ENCODE data around the gene OCA2.

Gene OCA2

DNA sequence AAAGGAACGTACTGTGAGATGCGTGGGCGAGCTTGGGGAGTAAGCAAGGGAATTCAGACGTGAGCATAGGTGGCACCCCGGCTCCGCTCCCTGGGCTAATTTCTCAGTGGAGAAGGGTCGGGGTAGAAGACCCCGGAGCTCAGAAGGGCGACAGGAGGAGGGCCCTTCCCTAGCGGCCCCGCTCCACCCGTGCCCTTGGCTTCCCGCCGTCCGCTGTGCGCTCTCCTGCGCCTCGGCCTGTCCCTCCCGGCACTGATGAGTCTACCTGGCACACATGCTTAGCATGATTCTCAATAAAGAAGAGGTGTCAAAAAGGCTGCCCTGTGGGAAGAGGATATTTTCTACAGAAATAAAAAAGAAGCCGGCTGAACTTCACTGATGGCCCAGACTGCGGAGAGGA is 292.7 kb downstream of the OCA2 start:
- DNase-seq: no peak

DNA sequence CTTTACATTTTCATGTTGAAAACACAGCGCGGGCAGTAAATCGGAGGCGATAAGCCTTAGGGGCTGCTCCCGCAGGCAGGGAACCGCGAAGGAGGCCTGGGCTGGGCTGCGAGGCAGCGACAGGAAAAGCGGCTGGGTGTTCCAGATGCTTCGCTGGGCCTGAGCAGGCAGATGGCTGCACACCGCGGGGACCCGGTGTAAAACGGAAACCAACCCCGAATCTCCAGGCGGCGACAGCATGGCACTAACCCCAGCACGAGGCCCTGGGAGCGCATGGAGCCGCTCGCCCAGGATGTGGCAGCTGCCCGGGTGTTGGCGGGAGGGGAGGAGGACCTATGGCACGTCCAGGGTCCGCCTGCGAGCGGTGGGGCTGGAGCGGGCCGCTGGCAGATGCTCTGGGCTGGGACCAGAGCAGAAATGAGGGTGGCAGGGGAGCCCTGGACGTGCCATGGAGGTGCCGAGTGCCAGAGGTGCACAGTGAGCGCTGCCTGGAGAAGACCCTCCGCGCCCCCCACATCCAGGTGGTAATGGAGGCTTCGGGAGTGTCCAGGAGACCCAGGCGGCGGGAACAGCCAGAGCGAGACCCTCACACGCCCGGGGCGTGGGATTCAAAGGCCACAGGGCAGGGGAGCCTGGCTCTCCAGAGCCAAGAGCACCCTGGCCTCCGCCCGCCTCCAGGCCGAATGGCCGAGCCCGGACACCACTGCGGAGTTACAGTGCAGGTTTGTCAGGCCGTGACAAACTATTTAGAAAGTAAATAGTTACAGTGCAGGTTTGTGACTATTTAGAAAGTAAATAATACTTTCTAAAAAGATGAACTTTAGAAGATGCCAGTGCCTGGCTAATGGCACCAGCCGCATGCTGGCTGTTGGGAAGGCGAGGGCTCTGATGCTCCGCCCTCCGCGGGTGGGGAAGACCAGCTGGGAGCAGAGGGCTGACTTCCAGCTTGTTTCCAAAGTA is 293.6 kb downstream of the OCA2 start:
- no peak for DNase-seq

DNA sequence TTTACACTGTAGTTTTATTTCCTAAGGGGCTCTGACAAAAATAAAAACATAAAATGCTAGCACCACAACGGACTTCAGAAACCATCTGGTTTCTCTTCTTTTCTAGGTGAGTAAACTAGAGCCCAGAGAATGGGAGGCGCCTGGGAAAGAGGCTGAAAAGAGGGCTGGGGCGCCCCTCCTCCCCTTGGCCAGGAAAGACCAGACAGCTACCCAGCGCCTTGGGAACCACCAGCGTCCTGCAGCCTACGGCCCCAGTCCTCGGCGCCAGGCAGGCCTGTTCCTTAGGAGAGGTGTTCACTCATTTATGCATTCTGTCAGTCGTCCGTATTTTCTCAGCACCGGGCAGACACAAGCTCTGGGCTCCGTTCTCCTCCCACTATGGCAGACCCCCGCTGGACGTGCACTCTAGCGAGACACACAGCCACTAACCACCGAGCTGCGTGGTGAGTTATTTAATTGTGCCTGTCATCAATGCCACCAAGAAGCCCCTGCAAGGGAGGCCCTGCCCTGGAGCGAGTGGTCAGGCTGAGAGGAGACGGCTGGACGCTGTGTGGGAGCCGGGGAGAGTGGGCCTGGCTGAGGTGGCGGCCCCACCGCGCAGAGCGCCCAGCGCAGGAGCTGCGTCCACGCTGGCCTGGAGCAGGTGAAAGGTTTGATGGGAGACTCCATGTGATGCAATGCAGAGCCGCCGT is 294.4 kb downstream of the OCA2 start:
- no peak for DNase-seq

DNA sequence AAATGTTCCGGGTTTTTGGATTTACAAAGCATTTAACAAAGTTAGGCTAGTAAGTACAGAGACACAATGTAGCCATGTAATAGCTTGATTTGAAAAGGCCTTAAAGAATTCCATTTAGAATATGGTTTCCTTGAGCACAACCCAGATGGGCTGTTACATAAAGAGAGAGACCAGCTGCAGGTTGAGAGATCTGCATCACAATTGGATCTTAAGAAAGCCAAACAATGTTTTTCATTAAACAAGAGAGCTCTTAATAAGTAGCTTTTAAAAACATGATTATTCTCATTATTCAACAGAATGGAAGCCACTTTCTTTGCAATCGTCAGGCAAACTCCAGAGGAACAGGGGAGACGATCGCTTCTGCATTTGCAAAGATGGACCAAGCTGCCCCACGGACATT is 300.3 kb downstream of the OCA2 start:
- no peak for DNase-seq

DNA sequence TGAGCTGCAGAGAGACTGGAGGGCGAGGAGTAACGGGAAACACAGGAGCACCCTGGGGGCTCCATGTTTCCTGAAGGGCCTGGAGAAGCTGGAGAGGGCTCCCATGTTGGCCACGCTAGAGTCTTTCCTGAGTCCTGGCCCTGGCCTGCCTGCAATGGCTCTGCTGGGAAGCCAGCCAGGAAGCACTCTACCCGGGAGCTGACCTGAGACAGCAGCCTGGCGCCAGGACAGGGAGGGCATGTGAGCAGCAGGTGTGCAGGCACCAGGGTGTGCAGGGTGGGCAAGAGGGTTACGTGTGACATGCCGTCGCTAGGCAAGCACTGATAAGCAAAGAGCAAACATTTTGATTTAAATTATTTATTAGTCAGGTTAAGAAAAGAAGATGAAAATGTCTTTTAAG is 301.4 kb downstream of the OCA2 start:
- no peak for DNase-seq

DNA sequence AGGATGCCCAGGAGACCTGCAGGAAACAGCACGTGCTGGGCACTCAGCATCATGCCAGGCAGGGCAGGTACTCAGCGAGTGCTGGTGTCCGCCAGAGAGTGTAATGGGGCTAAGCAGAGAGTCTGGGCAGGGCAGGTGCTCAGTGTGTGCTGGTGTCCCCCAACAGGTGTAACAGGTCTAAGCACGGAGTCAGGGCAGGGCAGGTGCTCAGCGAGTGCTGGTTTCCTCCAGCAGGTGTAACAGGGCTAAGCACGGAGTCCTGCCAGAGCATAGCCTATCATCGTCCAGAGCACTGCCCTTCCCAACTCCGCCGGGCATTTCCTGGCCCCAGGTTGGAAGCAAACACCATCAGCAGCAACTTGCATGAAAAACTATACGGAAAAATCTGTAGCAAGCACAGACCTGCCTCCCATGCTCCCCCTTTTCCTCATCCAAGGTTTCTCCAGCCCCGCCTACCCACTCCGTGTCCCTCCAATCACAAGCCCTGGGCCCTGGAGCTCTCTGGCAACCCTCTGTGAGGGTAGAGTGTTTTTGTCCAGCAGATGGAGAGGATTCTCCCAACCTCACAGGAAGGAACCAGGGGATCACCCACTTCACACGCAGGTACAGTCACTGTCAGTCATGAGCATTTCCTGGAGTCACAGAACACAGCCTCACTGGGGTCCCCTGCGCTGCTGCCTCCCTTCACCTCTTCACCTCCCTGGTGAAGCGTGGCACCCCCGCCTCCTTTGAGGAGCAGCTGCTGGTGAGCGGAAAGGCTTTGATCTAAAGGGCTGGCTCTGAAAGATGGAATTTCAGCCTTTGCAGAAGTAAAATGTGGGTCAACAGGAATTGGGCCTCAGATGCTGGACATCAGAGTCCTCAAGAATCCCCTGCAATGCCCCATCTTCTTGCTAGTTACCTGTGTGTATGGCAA is 302.5 kb downstream of the OCA2 start:
- no peak for DNase-seq

DNA sequence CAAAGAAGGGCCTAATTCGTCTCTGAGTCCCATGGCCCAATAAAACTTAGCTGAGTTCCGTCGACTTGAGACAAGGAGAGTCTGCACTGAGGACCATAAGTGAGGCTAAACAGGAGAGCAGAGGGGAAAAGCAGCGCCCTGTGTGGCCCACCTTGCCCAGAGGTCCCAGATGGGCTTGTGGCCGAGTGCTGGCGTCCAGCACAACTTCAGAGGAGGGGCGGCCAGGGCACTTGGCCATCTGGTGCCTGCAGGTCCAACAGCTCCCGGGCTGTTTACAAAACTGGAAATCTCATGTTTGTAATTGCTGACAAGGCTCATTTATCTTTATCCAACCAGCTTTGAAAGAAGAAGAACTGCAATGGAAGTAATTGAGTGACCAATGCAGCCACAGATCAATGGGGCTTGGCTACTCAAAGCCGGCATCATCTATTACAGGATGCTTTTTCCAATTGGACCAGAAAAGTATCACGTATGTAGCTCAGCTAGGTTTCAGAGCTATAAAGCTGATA is 306.3 kb downstream of the OCA2 start:
- no peak for DNase-seq

DNA sequence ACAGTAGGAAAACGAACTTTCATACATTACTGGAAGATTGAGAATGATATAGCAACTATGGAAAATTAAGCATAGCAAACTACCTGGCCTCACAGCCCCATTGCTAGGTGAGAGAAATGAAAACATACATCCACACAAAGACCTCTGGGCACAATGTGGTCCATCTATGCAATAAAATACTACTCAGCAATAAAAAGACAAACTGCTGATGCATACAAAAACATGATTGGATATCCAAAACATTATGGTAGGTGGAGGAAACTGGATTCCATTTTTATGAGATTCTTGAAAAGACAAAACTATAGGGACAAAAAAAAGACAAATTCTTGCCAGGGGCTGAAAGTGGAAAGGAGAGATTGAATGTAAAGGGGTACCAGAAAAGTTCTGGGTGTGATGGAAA is 308.8 kb downstream of the OCA2 start:
- DNase-seq: no peak

DNA sequence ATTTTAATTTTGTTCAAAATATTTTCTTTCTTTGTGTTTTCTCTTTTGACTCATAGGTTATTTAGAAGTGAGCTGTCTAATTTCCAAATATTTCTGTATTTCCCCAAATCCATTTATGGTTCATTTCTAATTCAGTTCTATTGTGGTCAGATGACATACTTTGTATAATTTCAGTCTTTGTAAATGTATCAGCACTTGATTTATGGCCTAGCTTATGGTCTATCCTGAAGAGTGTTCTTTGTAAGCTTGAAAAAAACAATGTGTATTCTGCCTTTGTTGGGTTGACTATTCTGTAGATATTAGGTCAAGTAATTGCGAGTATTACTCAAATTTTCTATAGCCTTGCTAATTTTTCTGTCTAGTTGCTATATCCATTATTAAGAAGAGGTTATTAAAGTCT is 311.2 kb downstream of the OCA2 start:
- DNase-seq: no peak

DNA sequence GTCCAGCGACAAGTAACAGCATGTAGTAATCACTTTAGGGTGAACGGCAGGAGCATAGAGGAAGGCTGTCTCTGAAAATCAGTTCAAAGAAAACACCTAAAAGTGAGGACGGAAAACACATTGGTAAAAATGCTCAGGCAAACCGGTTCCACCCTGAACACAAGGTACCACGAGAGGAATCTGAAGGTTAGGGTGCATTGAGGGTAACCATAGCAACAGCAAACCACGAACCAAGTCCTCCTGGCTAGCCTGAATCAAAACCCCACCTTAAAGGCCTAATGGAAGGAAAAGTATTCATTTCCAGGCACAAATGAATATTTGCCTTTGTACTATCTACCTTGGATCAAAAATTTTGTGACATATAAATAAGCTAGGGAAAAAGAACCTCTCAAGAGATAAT is 315.0 kb downstream of the OCA2 start:
- no peak for DNase-seq

DNA sequence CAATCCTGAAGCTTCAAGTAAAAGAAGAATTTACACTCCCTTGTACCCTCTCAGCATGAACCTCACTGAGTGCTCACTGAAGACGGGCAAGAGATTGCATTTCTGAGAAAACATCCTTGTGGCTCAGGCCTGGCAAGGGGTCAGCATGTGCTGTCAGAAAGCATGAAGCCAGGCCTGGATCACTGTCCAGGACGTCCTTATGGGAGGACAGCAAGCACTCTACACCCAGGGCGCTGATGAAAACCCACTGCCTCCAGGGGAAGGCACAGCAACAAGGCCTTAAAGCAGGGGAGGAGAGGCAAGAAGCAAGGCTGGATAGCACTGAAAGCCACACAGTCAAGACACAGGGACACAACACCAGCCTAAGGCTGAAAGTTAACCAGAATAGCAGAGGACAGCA is 315.4 kb downstream of the OCA2 start:
- no peak for DNase-seq

DNA sequence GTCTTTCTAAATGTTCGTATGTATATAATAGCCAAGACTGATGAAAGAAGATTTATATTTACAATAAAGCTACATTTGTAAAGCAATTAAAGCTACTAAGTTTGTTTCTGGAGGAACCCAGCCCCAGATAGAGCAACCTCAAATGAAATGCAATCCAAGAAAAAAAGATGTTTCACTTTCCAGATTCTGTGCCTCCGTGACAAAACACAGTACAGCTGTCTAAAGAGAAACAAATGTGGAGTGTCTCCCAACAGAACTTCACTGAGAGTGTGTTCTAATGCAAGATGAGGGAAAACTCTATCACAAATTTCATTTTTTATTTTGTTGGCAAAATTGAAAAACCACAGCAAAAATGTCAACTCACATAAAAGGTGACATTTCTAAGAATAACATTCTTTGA is 317.0 kb downstream of the OCA2 start:
- no peak for DNase-seq

DNA sequence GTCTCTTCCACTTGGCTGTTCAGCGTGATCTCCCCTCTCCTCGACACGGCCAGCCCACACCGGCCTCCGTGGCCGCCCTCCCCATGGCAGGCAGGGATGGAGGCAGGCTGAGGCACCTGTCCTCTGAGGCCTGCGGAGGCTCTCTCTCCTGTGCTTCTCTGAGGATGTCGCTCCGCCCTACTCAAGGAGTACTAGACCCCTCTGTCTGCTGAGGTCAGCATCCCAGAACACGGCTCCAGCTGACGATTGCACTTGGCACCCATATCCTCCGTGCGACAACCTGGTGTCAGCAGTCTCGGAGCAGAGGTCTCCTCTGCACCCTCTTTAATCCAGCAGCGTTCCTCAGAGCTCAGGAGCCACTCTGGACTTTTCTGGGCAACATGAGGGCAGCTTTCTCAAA is 322.6 kb downstream of the OCA2 start:
- no peak for DNase-seq

DNA sequence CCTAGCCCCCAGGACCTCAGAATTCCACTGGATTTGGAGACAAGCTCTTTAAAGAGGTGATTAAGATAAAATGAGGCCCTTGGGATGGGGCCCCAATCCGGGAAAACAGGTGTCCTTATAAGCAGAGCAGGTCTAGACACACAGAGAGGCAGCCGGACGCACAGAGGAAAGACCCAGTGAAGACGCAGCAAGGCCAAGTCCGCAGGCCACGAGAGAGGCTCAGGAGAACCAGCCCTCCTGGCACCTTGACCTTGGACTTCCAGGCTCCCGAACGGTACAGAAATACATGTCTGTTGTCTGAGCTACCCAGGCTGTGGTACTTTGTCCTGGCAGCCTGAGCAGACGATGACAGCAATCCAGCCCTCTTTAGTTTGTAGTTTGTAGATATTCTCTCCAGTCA is 324.5 kb downstream of the OCA2 start:
- no peak for DNase-seq

DNA sequence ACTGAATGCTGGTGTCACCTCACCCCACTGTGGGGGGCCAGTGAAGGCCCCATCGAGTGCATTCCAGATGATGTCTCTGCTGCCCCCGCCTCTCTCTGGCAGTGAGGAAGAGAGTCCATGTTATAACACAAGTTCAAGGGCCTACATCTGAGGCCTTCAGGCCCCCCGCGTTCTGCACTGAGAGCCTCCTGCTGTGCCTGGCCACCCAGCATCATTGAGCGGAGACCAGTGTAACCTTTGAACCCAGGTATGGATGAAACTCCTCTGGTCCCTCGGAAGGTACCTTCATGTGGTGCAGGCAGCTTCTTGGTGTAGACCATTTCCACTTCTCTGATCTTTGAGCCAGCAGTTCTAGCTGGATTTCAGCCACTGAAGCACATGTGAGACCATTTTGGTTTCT is 324.9 kb downstream of the OCA2 start:
- no peak for DNase-seq

DNA sequence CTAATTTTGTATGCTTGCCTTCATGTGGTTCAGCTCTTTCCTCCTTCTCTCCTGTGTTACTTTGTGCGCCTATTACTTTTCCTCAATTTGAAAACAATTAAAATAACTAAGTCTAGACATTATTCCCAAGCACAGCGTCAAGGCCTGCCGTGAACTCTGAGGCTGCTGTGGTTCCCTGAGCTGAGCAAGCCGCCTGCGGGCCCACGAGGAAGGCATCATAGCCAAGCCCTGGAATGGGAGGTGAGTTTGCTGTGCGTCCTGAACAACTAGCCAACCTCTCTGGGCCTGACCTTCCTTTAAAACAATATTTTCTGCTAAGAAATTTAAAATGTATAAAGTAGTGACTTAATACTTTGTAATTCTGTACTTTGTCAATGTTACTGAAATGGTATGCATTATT is 327.2 kb downstream of the OCA2 start:
- no peak for DNase-seq

DNA sequence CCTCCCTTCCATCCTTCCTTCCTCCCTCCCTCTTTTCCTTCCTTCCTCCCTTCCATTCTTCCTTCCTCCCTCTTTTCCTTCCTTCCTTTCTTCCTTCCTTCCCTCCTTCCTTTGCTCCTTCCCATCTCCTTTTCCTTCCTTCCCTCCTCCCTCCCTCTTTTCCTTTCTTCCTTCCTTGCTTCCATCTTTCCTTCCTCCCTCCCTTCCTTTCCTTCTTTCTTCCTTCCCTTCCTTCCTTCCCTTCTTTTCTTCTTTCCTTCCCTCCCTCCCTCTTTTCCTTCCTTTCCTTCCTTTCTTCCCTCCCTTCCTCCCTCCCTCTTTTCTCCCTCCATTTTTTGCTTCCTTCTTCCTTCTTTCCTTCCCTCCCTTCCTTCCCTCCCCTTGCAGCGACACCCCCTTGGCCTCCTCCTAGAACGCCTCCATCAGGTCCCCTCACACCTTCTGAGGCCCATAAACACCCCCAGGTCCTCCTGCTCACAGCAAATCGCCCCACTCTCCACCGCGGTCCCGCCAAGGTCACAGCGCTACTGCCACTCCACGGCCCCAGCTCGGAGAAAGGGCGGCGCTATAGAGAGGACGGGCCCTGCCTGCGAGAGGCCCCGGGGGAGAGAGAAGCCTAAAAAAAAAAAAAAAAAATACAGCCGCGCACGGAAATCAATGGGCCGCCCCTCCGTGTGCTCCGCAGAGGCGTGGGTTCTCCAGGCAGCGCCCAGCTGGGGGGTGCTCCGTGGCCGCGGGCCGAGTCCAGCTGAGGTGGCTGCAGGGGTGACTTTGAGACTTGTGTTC is 328.2 kb downstream of the OCA2 start:
- DNase-seq: no peak

DNA sequence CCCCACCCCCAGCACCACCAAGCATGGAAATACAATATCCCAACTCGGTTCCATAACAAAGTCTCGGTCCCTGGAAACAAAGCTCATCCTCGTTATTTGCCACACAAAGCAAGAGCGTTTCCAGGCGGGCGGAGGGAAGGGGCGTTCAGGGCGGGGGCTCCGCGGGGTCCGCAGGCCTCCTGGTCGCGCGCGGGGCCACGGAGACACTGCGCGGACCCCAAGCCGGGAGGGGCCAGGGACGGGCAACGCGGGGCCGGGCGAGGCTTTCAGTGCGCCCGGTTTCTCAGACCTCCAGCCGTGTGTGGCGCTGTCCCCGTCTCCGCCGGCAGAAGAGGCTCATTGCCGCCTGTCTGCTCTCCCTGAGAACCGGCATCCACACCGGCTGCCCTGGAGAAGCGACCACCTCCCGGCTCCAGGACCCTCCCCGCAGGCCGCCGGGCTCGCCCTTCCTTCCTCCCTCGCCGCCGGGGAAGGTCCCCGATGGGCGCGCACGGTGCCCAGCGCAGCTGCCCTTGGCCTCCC is 329.0 kb downstream of the OCA2 start:
- DNase-seq: no peak

DNA sequence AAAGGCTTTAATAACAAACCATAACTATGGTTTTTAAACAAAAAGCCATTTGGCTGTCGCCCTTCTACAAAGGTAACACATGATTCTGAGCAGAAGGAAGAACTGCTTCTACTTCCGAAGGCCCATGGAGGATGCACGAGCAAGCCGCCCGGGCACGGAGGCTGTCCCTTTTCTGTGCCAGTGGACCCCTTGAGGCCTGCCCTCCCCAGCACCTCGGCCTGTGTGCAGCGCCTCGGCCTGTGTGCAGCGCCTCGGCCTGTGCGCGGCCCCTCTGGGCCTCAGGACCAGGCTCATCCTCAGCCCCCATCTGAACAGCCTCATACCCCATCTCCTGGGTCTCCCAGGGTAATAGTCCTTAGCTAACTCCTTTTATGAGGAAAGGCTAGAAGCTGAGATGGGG is 329.5 kb downstream of the OCA2 start:
- no peak for DNase-seq

DNA sequence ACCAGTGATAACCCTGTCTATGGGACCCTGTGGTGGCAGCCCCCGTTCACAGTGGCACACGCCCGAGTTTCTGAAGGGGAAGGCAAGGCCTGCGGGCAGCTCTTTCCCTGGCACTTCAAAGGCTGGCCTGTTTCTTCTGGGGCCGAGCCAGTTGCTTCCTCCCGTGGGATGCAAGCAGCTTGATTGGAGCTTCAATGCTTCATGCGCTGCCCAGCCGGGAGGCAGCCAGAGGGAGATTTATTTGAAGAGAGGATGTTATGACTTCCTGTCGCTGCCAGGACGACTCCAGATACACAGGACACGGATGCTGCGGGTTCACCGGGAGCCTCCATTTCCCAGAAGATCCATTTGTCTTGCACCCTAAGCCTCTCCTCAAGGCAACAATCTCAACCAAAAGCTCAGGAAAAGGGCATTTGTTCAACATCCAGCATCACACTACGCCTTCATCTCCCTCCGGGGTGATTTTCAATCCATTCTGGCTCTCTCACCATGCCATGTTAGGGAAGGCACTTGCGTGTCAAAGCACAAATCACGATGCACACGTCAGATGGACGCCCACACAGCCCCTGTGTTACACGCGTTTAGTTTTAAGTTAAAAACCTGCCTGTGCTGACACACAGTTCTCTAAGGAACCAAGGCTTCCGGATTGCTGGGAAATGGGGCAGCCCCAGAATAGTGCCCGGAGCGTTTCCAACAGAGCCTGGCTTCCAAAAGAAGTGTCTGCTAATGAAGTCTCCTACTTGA is 330.2 kb downstream of the OCA2 start:
- no peak for DNase-seq
